Thyroid gland (tissue), 4 donors: ENCODE data around the gene SUCNR1.

Source experiments
- POLR2A ChIP-seq, 2 donors: fragments of 450-650 bp; IDR thresholded peaks; one replicate each; pipeline ENCODE4 v1.6.1; 2017; ENCODE audit warnings: antibody characterized with exemption in 2 of 2, mild to moderate bottlenecking in 2 of 2, moderate library complexity in 1 of 2
- TF ChIP-seq, protein P1 (sequence below), 6 experiments: fragments of 200-600 bp in 3 of 6; fragments of 450-650 bp in 3 of 6; sonication (generic) in 3 of 6; IDR thresholded peaks; one replicate each; pipeline ENCODE4 v1.5.1; 2016 to 2019; ENCODE audit warnings: antibody characterized with exemption in 6 of 6, mild to moderate bottlenecking in 2 of 6, inconsistent platforms in 1 of 6, moderate library complexity in 1 of 6

DNA sequence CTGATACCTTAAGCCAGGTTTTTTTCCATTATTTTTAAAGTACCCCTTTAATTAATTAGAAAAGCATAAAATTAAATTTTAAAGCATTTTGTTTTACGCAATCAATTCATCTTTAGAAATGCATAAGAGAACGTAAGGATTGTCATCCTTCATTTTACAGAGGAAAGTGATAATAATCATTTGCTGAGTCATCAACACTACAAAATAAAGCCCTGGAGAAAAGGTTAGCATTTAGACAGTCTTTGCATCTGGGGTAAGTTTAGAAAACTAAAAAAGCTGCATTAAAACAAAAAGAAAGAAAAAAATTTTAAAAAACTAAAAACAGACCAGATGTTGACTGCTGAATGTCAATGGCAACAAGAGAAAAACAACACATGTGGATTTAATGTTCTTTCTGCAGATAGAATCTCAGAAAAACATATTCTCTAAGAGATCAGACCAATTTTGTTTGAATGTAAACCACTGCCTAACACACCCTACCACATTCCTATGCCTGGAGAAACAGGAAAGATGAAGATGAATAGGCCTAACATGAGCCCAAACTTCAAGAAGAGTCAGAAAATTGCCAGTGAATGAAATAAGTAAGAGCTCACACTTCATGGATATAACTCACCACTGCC, 59.9 kb downstream of the SUCNR1 start:
- TF ChIP-seq, protein P1, sequence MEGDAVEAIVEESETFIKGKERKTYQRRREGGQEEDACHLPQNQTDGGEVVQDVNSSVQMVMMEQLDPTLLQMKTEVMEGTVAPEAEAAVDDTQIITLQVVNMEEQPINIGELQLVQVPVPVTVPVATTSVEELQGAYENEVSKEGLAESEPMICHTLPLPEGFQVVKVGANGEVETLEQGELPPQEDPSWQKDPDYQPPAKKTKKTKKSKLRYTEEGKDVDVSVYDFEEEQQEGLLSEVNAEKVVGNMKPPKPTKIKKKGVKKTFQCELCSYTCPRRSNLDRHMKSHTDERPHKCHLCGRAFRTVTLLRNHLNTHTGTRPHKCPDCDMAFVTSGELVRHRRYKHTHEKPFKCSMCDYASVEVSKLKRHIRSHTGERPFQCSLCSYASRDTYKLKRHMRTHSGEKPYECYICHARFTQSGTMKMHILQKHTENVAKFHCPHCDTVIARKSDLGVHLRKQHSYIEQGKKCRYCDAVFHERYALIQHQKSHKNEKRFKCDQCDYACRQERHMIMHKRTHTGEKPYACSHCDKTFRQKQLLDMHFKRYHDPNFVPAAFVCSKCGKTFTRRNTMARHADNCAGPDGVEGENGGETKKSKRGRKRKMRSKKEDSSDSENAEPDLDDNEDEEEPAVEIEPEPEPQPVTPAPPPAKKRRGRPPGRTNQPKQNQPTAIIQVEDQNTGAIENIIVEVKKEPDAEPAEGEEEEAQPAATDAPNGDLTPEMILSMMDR (IDR thresholded peaks at IDR 0.05), result no peak
- no peak for TF ChIP-seq POLR2A (IDR thresholded peaks at IDR 0.05)
